Activated naive CD4-positive, alpha-beta T cell treated with anti-CD3 and anti-CD28 coated beads, Interleukin-2, amount 10 ng/mL, durations not matched to agents 7 days and 5 days (primary cell): Measurements from ENCODE around the gene PRTN3.
"Not testable (repeated sequence)": the region's sequence is repeated elsewhere in the genome, so short reads cannot be mapped to it uniquely, and the experiment has no call there.

Source experiments
- CTCF ChIA-PET: fragments of 350-600 bp; sonication (Branson Sonifier 250); formaldehyde crosslinking; loops from one replicate; lab custom pipeline; 2021; ENCODE audit warnings: antibody characterized with exemption; lab: Charles Lee
- DNase-seq: peaks from one replicate; pipeline ENCODE4 v3.0.0-alpha.2; 2020
- H3K27ac Mint-ChIP-seq: one replicate; pipeline ENCODE4 v1.8.0; 2021; ENCODE audit warnings: mild to moderate bottlenecking, moderate library complexity, mixed read lengths
- H3K27me3 Mint-ChIP-seq: one replicate; pipeline ENCODE4 v1.8.0; 2021; ENCODE audit warnings: mild to moderate bottlenecking, mixed read lengths
- H3K36me3 Mint-ChIP-seq: one replicate; pipeline ENCODE4 v1.8.0; 2021; ENCODE audit warnings: mixed read lengths
- H3K4me1 Mint-ChIP-seq: one replicate; pipeline ENCODE4 v1.8.0; 2021; ENCODE audit warnings: mixed read lengths
- H3K4me3 Mint-ChIP-seq: one replicate; pipeline ENCODE4 v1.8.0; 2021; ENCODE audit warnings: mild to moderate bottlenecking, moderate library complexity, mixed read lengths
- H3K9me3 Mint-ChIP-seq: one replicate; pipeline ENCODE4 v1.8.0; 2021; ENCODE audit warnings: mixed read lengths

PRTN3 gene

GRCh38 chr19:878751-879561 is 38.2 kb downstream of the PRTN3 start:
- peaks cover 14% of the 10 kb centered on the region for H3K36me3 Mint-ChIP-seq
- not testable (repeated sequence) for H3K27me3 Mint-ChIP-seq, DNase-seq, H3K27ac Mint-ChIP-seq, H3K9me3 Mint-ChIP-seq, H3K4me3 Mint-ChIP-seq, H3K4me1 Mint-ChIP-seq
- CTCF ChIA-PET, result interaction anchor here (1.5 kb wide), 1 partner anchor 16 kb away, joined by 8 read pairs; no protein-coding TSS in a partner anchor

- Mint-ChIP-seq H3K27me3 (no peaks in the 10 kb centered on the region), H3K27ac (no peak overlapping the region), H3K36me3 (peaks cover 19% of the 10 kb centered on the region), H3K9me3 (no peaks in the 10 kb centered on the region), H3K4me3 (no peak overlapping the region), H3K4me1 (peaks cover 2% of the 10 kb centered on the region)
- CTCF ChIA-PET, result interaction anchor here (0.8 to 1.5 kb wide), 2 partner anchors 17 to 23 kb away, joined by 3 to 8 read pairs; no protein-coding TSS in a partner anchor
- DNase-seq, result no peak
These were observed 39.1 kb downstream of the PRTN3 start for GRCh38 chr19:879711-880438.

- H3K4me3 Mint-ChIP-seq, result no peak overlapping the region
- peaks cover 23% of the 10 kb centered on the region for H3K36me3 Mint-ChIP-seq
- CTCF ChIA-PET, result interaction anchor here (2.3 kb wide), 1 partner anchor 18 kb away, joined by 6 read pairs; no protein-coding TSS in a partner anchor
- no peaks in the 10 kb centered on the region for H3K9me3 Mint-ChIP-seq
- H3K27ac Mint-ChIP-seq, result no peak overlapping the region
- no peak for DNase-seq
- no peaks in the 10 kb centered on the region for H3K4me1 Mint-ChIP-seq
- H3K27me3 Mint-ChIP-seq, result no peaks in the 10 kb centered on the region
These were observed 40.7 kb downstream of the PRTN3 start for GRCh38 chr19:881385-882071.

DNA sequence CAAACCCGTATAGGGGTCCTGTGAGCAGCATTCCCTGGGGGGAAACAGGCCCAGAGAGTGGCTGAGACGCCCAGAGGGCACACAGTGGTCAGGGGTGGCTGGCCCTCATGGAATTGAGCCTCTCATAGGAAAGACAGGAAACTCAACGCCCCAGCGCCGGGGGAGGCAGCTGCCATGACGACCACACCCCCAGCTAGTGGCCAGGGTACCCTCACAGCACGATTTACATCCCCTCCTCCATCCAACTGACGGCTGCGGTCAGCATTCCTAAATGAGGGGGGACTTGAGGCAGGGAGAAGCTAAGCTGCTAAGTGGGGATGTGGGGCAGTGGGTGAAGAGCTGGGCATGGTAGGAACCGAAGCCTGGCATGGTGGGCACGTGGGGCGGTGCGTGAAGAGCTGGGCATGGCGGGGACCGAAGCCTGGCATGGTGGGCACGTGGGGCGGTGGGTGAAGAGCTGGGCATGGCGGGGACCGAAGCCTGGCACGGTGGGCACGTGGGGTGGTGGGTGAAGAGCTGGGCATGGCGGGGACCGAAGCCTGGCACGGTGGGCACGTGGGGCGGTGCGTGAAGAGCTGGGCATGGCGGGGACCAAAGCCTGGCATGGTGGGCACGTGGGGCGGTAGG is 42.2 kb downstream of the PRTN3 start:
- Mint-ChIP-seq H3K4me3 (no peak overlapping the region), H3K27ac (no peak overlapping the region), H3K36me3 (peaks cover 27% of the 10 kb centered on the region), H3K9me3 (no peaks in the 10 kb centered on the region), H3K27me3 (no peaks in the 10 kb centered on the region), H3K4me1 (no peaks in the 10 kb centered on the region)
- no peak for DNase-seq
- CTCF ChIA-PET, result interaction anchor here (0.8 to 2.3 kb wide), 2 partner anchors 11 to 19 kb away, joined by 3 to 6 read pairs; no protein-coding TSS in a partner anchor

DNA sequence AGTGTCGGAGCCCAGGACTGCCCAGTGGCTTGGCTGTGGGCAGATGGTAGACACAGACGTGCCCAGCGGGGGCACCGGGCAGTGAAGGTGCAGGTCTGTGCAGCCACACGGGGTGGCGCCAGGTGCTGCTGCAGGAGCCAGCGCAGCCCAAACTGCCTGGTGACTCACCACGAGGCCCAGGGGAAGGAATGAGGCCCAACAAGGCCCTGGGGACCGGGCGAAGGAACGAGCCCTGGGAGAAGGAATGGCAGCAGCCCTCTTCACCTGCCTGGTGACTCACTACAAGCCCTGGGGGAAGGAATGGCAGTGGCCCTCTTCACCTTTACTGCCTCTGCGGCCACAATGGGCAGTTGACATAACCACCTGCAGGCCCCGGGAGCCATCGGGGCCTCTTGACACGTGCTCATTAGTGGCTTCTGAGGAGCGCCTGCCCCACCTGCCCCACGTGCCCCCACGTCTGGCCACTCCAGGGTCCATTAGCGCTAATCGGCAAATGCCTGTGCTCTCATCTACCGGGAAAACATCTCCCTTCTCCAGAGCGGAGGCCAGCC is 42.9 kb downstream of the PRTN3 start:
- Mint-ChIP-seq H3K9me3 (no peaks in the 10 kb centered on the region), H3K27ac (no peak overlapping the region), H3K36me3 (peaks cover 29% of the 10 kb centered on the region), H3K4me3 (no peak overlapping the region), H3K4me1 (no peaks in the 10 kb centered on the region), H3K27me3 (no peaks in the 10 kb centered on the region)
- CTCF ChIA-PET, result interaction anchor here (2.3 kb wide), 1 partner anchor 20 kb away, joined by 6 read pairs; no protein-coding TSS in a partner anchor
- no peak for DNase-seq

- no peaks in the 10 kb centered on the region for H3K27me3 Mint-ChIP-seq
- H3K36me3 Mint-ChIP-seq, result peaks cover 32% of the 10 kb centered on the region
- CTCF ChIA-PET, result no interaction called here
- H3K4me1 Mint-ChIP-seq, result no peaks in the 10 kb centered on the region
- H3K27ac Mint-ChIP-seq, result no peak overlapping the region
- DNase-seq, result no peak
- no peak overlapping the region for H3K4me3 Mint-ChIP-seq
- H3K9me3 Mint-ChIP-seq, result no peaks in the 10 kb centered on the region
These were observed 43.8 kb downstream of the PRTN3 start for GRCh38 chr19:884420-885211.

DNA sequence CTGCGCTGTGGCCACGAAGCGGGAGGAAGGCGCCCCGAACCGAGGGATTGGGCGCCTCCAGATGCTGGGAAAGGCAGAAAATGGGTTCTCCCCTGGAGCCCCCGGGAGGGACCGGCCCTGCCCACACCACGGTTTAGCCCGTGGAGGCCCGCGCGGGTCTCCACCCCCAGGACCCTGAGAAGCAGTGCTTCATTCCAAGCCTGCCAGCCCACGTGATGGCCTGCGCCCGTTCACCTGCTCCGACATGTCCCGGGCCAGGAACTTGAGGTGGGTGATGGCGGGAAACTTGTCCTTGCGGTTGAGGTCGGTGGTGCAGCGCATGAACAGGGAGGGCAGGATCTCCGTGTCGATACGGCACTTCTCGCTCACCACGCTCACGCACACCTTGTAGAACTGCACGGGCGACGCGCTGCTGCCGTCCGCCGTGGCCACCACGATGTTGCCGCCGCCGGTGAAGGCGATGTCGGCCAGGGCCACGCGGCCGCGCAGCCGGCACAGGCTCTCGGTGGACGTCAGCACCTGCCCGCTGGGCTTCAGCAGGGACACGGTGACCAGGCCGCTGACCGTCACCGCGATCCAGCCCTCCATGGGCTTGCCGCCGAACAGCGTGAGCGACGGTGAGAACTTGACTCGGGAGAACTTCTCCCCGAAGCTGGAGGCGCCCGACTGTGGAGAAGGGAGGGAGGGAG is 44.9 kb downstream of the PRTN3 start:
- Mint-ChIP-seq H3K27me3 (no peaks in the 10 kb centered on the region), H3K36me3 (peaks cover 39% of the 10 kb centered on the region), H3K4me1 (no peaks in the 10 kb centered on the region), H3K4me3 (no peak overlapping the region), H3K9me3 (no peaks in the 10 kb centered on the region), H3K27ac (no peak overlapping the region)
- no peak for DNase-seq
- CTCF ChIA-PET, result no interaction called here

DNA sequence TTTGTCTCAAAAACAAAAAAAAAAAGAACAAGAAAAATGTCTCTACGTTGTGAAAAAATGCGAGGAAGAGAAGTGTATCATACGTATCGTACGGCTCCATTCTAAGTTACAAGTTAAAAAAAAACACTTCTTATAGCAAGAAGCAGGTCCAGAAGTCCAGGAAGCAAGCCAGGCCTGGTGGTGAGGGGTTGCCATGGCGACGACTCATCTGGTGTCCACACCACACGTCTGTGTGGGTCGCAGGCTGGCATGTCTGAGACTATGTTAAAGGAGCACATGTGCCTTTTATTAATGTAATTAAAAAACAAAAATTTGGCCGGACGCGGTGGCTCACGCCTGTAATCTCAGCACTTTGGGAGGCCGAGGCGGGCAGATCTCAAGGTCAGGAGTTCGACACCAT is 46.3 kb downstream of the PRTN3 start:
- DNase-seq, result no peak
- CTCF ChIA-PET, result no interaction called here
- H3K27ac Mint-ChIP-seq, result no peak overlapping the region
- H3K9me3 Mint-ChIP-seq, result no peaks in the 10 kb centered on the region
- peaks cover 9% of the 10 kb centered on the region for H3K4me1 Mint-ChIP-seq
- H3K4me3 Mint-ChIP-seq, result no peak overlapping the region
- H3K27me3 Mint-ChIP-seq, result no peaks in the 10 kb centered on the region
- peaks cover 30% of the 10 kb centered on the region for H3K36me3 Mint-ChIP-seq

GRCh38 chr19:887599-887998 is 46.8 kb downstream of the PRTN3 start:
- Mint-ChIP-seq H3K4me3 (no peak overlapping the region), H3K4me1 (peaks cover 11% of the 10 kb centered on the region), H3K27ac (no peak overlapping the region), H3K27me3 (no peaks in the 10 kb centered on the region), H3K9me3 (no peaks in the 10 kb centered on the region), H3K36me3 (peaks cover 29% of the 10 kb centered on the region)
- DNase-seq, result no peak
- CTCF ChIA-PET, result no interaction called here

- H3K27ac Mint-ChIP-seq, result no peak overlapping the region
- peaks cover 20% of the 10 kb centered on the region for H3K4me1 Mint-ChIP-seq
- H3K9me3 Mint-ChIP-seq, result no peaks in the 10 kb centered on the region
- no peaks in the 10 kb centered on the region for H3K27me3 Mint-ChIP-seq
- no peak for DNase-seq
- H3K36me3 Mint-ChIP-seq, result peaks cover 31% of the 10 kb centered on the region
- no peak overlapping the region for H3K4me3 Mint-ChIP-seq
- CTCF ChIA-PET, result no interaction called here
These were observed 48.0 kb downstream of the PRTN3 start for GRCh38 chr19:888581-889385.

GRCh38 chr19:889662-890295 is 49.0 kb downstream of the PRTN3 start:
- no peak overlapping the region for H3K27ac Mint-ChIP-seq
- CTCF ChIA-PET, result no interaction called here
- peaks cover 24% of the 10 kb centered on the region for H3K4me1 Mint-ChIP-seq
- no peak overlapping the region for H3K4me3 Mint-ChIP-seq
- no peaks in the 10 kb centered on the region for H3K9me3 Mint-ChIP-seq
- no peaks in the 10 kb centered on the region for H3K27me3 Mint-ChIP-seq
- DNase-seq, result no peak
- H3K36me3 Mint-ChIP-seq, result peaks cover 27% of the 10 kb centered on the region

- H3K27me3 Mint-ChIP-seq, result no peaks in the 10 kb centered on the region
- no peak for DNase-seq
- peak overlapping the region; percentile 71 for H3K27ac Mint-ChIP-seq
- CTCF ChIA-PET, result no interaction called here
- peak overlapping the region; percentile 66 for H3K4me3 Mint-ChIP-seq
- peaks cover 24% of the 10 kb centered on the region for H3K36me3 Mint-ChIP-seq
- H3K9me3 Mint-ChIP-seq, result no peaks in the 10 kb centered on the region
- peaks cover 24% of the 10 kb centered on the region for H3K4me1 Mint-ChIP-seq
These were observed 50.0 kb downstream of the PRTN3 start for GRCh38 chr19:890831-891230.
